Measurements from ENCODE around the gene PUM1.
"Not testable (repeated sequence)": the region's sequence is repeated elsewhere in the genome, so short reads cannot be mapped to it uniquely, and the experiment has no call there.

DNA sequence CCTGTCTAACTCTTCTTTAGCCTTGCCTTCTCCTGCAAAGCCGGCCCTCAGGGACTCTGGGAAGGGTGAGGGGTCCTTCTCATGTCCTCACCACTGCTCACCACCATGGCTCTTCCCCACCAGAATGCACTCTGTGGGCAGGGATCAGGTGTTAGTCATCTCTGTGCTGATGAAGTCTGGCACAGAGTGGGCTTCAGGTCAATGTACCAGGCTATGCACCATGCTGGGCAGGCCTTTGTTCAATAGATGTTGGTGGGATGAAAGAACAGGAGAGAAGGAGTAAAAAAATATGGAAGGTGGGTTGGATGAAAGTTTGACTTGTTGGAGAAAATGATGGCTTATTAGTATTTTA, 116.1 kb downstream of the PUM1 start:
- TF ChIP-seq, protein P1, sequence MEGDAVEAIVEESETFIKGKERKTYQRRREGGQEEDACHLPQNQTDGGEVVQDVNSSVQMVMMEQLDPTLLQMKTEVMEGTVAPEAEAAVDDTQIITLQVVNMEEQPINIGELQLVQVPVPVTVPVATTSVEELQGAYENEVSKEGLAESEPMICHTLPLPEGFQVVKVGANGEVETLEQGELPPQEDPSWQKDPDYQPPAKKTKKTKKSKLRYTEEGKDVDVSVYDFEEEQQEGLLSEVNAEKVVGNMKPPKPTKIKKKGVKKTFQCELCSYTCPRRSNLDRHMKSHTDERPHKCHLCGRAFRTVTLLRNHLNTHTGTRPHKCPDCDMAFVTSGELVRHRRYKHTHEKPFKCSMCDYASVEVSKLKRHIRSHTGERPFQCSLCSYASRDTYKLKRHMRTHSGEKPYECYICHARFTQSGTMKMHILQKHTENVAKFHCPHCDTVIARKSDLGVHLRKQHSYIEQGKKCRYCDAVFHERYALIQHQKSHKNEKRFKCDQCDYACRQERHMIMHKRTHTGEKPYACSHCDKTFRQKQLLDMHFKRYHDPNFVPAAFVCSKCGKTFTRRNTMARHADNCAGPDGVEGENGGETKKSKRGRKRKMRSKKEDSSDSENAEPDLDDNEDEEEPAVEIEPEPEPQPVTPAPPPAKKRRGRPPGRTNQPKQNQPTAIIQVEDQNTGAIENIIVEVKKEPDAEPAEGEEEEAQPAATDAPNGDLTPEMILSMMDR (conservative IDR thresholded peaks at IDR 0.05 in 1 of 2, IDR thresholded peaks at IDR 0.05 in 1 of 2; ENCODE audit: extremely low read depth in 1 of 2, insufficient read depth in 1 of 2, low read depth in 1 of 2, low read length in 2 of 2): not testable (repeated sequence)
- not testable (repeated sequence) for TF ChIP-seq EZH2 (IDR thresholded peaks at IDR 0.05; ENCODE audit: borderline replicate concordance, low read length)
